Transverse colon (tissue), 4 donors: ENCODE data around the gene DPAGT1.
"Not testable (repeated sequence)": the region's sequence is repeated elsewhere in the genome, so short reads cannot be mapped to it uniquely, and the experiment has no call there.

Experiments
- EP300 ChIP-seq: sonication (generic); formaldehyde crosslinking; IDR thresholded peaks from one replicate; pipeline ENCODE4 v1.6.1; 2017; ENCODE audit warnings: antibody characterized with exemption, low read depth
- POLR2A ChIP-seq: fragments of 450-650 bp; IDR thresholded peaks from one replicate; pipeline ENCODE4 v1.6.1; 2016; ENCODE audit warnings: antibody characterized with exemption, mild to moderate bottlenecking, moderate library complexity
- POLR2AphosphoS5 ChIP-seq, 3 donors: sonication (generic); formaldehyde crosslinking; IDR thresholded peaks; one replicate each; pipeline ENCODE4 v1.6.1; 2016; ENCODE audit warnings: antibody characterized with exemption in 3 of 3
- TF ChIP-seq, protein P1 (sequence below), 5 experiments: fragments of 200-600 bp in 3 of 5; fragments of 450-650 bp in 2 of 5; sonication (generic) in 3 of 5; IDR thresholded peaks; 1 replicate in 2 of 5; 2 replicates in 3 of 5; pipeline ENCODE4 v1.5.1; 2016 to 2017; ENCODE audit warnings: antibody characterized with exemption in 5 of 5, inconsistent platforms in 3 of 5, mild to moderate bottlenecking in 2 of 5, moderate library complexity in 1 of 5

DNA sequence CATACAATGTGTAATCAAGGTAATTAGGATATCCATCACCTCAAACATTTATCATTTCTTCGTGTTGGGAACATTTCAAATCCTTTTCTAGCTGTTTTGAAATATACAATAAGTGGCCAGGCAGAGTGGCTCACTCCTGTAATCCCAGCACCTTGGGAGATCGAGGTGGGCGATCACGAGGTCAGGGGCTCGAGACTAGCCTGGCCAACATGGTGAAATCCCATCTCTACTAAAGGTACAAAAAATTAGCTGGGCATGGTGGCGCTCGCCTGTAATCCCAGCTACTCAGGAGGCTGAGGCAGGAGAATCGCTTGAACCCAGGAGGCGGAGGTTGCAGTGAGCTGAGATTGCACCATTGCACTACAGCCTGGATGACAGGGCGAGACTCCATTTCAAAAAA, 37.6 kb upstream of the DPAGT1 start:
- TF ChIP-seq POLR2A; EP300; POLR2AphosphoS5 (IDR thresholded peaks at IDR 0.05): not testable (repeated sequence)
- TF ChIP-seq, protein P1, sequence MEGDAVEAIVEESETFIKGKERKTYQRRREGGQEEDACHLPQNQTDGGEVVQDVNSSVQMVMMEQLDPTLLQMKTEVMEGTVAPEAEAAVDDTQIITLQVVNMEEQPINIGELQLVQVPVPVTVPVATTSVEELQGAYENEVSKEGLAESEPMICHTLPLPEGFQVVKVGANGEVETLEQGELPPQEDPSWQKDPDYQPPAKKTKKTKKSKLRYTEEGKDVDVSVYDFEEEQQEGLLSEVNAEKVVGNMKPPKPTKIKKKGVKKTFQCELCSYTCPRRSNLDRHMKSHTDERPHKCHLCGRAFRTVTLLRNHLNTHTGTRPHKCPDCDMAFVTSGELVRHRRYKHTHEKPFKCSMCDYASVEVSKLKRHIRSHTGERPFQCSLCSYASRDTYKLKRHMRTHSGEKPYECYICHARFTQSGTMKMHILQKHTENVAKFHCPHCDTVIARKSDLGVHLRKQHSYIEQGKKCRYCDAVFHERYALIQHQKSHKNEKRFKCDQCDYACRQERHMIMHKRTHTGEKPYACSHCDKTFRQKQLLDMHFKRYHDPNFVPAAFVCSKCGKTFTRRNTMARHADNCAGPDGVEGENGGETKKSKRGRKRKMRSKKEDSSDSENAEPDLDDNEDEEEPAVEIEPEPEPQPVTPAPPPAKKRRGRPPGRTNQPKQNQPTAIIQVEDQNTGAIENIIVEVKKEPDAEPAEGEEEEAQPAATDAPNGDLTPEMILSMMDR (IDR thresholded peaks at IDR 0.05), result not testable (repeated sequence)
